ENCODE data around the gene SLC6A15.

SLC6A15 gene

DNA sequence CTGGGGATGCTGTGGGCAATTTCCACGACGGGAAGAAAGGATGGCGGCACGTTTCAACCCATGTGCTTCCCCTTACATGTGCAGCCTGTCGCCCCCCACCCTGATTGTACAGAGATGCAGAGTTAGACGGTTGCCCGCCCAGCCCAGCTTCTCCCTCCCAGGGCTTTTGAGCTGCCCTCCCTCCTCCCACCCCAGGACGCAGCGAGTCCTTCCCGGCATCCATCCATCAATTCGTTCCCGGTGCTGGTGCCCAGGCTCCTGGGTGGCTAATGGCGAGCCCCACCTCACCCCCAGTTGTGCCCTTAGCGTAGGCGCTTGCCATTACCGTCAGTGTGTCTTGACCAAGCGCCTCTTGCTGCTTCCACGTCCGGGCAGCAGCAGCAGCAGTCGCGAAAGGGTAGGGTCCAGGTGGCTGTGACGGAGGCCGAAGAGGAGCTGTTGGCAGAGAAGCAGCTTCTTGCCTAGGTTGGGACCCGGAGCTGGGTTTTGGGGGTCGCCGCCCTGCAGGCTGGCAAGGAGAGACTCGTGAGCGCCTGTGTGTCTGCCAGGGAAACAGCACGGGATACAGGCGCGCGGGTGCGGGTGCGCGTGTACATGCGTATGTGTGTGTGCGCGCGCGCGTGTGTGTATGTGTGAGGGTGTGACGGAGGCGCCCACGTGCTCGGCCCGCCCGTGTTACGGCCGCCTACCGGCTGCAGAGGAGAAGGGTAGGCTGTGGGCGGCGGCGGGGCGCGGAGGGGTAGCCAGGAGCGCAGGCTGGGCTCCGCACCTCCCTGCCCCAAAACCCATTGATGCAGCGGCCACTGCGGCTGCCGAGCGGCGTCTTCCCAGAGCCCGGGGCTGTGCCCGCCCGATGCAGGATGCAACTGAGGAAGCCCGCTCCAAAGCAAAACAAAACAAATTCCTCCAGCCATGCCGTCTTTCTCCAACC lies at the start of gene SLC6A15:
Gene SLC6A15, minus strand, starts transcription at position 602 of the 931 bp plus-strand sequence. CDS start 20,679 bp downstream, outside the sequence.
- Histone ChIP-seq H3K27me3 (ENCODE audit: control insufficient read depth, insufficient read depth, low read length) (peaks cover 35% of the 10 kb centered on the region), H3K4me1 (ENCODE audit: control insufficient read depth, insufficient read depth, low read length) (no peaks in the 10 kb centered on the region), H3K9me3 (ENCODE audit: control insufficient read depth, insufficient read depth, low read length) (no peaks in the 10 kb centered on the region), H3K36me3 (ENCODE audit: control insufficient read depth, insufficient read depth, low read length) (no peaks in the 10 kb centered on the region), H3K4me3 (ENCODE audit: low read depth, low read length) (peak within 1 kb of the TSS; percentile 90), H3K9ac (ENCODE audit: low read depth, low read length) (peak within 1 kb of the TSS; percentile 61)

DNA sequence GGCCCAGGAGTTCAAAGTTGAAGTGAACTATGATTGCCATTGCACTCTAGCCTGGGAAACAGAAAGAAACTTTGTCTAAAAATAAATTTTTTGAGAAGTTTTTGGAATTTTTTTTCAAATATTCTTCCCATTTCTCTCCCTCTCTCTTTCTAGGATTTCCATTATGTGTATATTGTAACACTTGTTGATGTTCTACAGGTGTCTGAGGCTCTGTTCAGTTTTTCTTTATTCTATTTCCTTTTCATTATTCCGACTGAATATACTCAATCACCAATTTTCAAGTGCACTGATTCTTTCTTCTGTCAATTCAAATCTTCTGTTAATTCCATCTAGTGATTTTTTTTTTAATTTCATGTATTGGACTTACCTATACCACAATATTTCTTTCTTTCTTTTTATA lies 48.3 kb upstream of the SLC6A15 start:
- no peaks in the 10 kb centered on the region for H3K36me3 ChIP-seq (ENCODE audit: control insufficient read depth, insufficient read depth, low read length)
- H3K4me3 ChIP-seq (ENCODE audit: low read depth, low read length): no peak overlapping the region
- H3K9me3 ChIP-seq (ENCODE audit: control insufficient read depth, insufficient read depth, low read length): no peaks in the 10 kb centered on the region
- no peak overlapping the region for H3K9ac ChIP-seq (ENCODE audit: low read depth, low read length)
- H3K4me1 ChIP-seq (ENCODE audit: control insufficient read depth, insufficient read depth, low read length): no peaks in the 10 kb centered on the region
- H3K27me3 ChIP-seq (ENCODE audit: control insufficient read depth, insufficient read depth, low read length): no peaks in the 10 kb centered on the region

DNA sequence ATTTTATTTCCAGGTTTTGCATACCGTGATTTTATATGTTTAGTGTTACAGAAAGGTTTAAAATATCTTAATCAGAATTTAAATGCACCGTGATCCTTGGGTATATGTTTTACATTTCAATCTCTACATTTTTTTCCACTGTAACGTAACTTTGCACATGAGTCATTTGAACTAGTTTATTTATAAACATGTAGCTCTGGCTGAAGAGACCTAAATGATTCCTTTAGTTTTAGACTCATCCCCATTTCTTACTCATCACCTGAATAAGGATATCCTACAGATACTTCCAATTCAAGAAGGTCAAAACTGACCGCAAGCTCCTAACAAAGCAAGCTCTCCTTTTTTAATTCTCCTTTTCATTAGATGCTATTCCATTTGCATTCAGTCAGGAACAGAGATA lies 42.7 kb upstream of the SLC6A15 start:
- Histone ChIP-seq H3K4me1 (ENCODE audit: control insufficient read depth, insufficient read depth, low read length) (no peaks in the 10 kb centered on the region), H3K4me3 (ENCODE audit: low read depth, low read length) (no peak overlapping the region), H3K36me3 (ENCODE audit: control insufficient read depth, insufficient read depth, low read length) (no peaks in the 10 kb centered on the region), H3K27me3 (ENCODE audit: control insufficient read depth, insufficient read depth, low read length) (no peaks in the 10 kb centered on the region), H3K9ac (ENCODE audit: low read depth, low read length) (no peak overlapping the region), H3K9me3 (ENCODE audit: control insufficient read depth, insufficient read depth, low read length) (no peaks in the 10 kb centered on the region)

DNA sequence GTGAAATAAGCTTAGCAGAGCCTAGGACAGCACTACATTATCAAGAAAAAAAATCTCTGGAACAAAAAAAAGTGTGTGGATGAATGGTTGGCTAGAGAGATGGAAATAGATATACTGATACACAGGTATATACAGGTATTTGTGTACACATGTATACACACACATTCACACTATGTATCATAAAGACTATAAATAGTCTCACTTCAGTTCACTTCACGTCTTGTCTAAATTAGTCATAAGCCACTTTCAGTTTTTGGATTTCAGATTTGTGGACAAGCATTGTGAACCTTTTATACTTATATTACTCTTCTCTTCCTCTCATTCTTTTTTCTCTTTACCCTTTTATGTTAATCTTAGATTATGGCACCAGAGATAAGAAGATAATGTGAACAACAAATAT lies 41.8 kb upstream of the SLC6A15 start:
- Histone ChIP-seq H3K9ac (ENCODE audit: low read depth, low read length) (no peak overlapping the region), H3K4me3 (ENCODE audit: low read depth, low read length) (no peak overlapping the region), H3K36me3 (ENCODE audit: control insufficient read depth, insufficient read depth, low read length) (no peaks in the 10 kb centered on the region), H3K4me1 (ENCODE audit: control insufficient read depth, insufficient read depth, low read length) (no peaks in the 10 kb centered on the region), H3K9me3 (ENCODE audit: control insufficient read depth, insufficient read depth, low read length) (no peaks in the 10 kb centered on the region), H3K27me3 (ENCODE audit: control insufficient read depth, insufficient read depth, low read length) (no peaks in the 10 kb centered on the region)

DNA sequence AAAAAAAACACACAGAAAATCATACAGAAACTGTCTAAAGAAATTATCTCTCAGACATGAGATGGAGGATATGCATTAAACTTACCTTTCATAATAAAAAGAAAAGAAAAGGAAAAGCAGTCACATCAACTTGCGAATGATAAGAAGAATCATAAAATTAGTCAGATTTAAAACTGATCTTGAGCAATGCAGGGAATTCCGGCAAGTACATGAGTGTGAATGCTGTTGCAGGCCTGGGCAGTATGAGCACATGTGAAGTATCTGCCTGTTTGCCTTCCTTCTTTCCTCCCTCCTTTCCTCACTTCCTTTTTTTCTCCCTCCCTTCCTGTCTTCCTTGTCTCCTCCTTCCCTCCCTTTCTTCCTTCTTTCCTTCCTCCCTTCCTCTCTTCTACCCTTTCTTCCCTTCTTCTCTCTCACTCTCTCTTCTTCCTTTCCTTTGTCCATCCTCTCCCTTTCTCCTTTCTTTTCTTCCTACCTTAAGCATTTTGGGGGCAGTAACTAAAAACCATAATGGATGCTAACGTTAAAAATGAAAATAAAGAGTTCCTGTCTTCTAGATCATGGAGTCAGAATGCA lies 38.5 kb upstream of the SLC6A15 start:
- Histone ChIP-seq H3K9me3 (ENCODE audit: control insufficient read depth, insufficient read depth, low read length) (no peaks in the 10 kb centered on the region), H3K4me3 (ENCODE audit: low read depth, low read length) (no peak overlapping the region), H3K9ac (ENCODE audit: low read depth, low read length) (no peak overlapping the region)

DNA sequence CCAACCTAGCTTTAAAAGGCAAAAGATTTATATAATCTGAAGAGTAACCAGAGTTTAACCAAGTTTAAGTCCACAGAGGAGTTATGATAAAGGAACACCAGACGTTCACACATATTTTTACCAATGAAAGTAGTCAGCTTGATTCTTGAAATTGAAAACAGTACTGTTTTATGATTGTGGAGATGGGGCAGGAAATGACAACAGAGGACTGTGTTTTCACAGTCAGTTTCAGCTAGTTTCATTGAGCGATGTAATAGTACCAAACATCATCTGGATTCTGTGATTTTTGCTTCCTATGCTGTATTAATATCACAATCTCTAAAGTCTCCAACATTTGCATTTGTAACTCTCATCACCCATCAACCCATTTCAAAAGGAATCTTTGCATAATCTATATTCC lies 34.2 kb upstream of the SLC6A15 start:
- no peaks in the 10 kb centered on the region for H3K4me1 ChIP-seq (ENCODE audit: control insufficient read depth, insufficient read depth, low read length)
- H3K27me3 ChIP-seq (ENCODE audit: control insufficient read depth, insufficient read depth, low read length): no peaks in the 10 kb centered on the region
- no peaks in the 10 kb centered on the region for H3K36me3 ChIP-seq (ENCODE audit: control insufficient read depth, insufficient read depth, low read length)
- no peaks in the 10 kb centered on the region for H3K9me3 ChIP-seq (ENCODE audit: control insufficient read depth, insufficient read depth, low read length)
- H3K4me3 ChIP-seq (ENCODE audit: low read depth, low read length): no peak overlapping the region
- H3K9ac ChIP-seq (ENCODE audit: low read depth, low read length): no peak overlapping the region

More for the DNA sequence above, 38.5 kb upstream of the SLC6A15 start:
- Histone ChIP-seq H3K36me3 (ENCODE audit: control insufficient read depth, insufficient read depth, low read length) (no peaks in the 10 kb centered on the region), H3K4me1 (ENCODE audit: control insufficient read depth, insufficient read depth, low read length) (no peaks in the 10 kb centered on the region), H3K27me3 (ENCODE audit: control insufficient read depth, insufficient read depth, low read length) (no peaks in the 10 kb centered on the region)

DNA sequence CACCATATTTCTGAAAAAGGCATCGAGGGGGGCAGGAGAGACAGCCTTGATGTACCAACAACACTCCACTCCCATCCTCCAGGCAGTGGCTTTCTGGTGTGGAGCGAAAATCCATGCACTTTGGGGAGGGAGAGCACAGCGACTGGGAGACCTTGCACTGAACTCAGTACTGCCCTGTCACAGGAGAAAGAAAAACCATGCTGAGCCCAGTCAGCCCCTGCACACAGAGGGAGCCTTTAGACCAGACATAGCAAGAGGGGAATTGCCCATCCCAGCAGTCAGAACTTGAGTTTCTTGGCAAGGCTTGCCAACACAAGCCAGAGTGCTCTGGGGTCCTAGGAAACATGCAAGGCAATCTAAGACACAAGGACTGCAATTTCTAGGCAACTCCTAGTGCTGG lies 24.8 kb upstream of the SLC6A15 start:
- Histone ChIP-seq H3K4me1 (ENCODE audit: control insufficient read depth, insufficient read depth, low read length) (no peaks in the 10 kb centered on the region), H3K9ac (ENCODE audit: low read depth, low read length) (no peak overlapping the region), H3K9me3 (ENCODE audit: control insufficient read depth, insufficient read depth, low read length) (no peaks in the 10 kb centered on the region), H3K27me3 (ENCODE audit: control insufficient read depth, insufficient read depth, low read length) (no peaks in the 10 kb centered on the region), H3K36me3 (ENCODE audit: control insufficient read depth, insufficient read depth, low read length) (no peaks in the 10 kb centered on the region), H3K4me3 (ENCODE audit: low read depth, low read length) (no peak overlapping the region)

DNA sequence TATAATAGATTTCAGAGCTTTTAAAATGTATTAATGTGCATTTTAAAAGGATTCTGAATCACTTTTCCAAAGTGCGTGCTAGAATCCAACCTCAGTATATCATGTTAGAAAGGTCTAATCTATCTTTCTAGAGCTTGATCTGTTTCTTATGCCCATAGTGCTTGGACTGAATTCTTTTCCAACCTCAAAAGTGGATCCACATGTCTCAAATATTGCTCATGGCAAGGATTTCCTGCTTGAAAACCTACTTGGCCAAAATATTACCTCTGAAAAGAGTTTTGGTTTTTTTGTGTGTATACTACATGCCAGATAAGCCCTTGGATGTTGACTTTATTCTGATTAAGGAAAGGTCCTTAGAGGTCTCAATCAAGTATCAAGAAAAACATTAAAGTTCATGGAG lies 16.9 kb upstream of the SLC6A15 start:
- H3K4me1 ChIP-seq (ENCODE audit: control insufficient read depth, insufficient read depth, low read length): no peaks in the 10 kb centered on the region
- H3K4me3 ChIP-seq (ENCODE audit: low read depth, low read length): no peak overlapping the region
- no peaks in the 10 kb centered on the region for H3K36me3 ChIP-seq (ENCODE audit: control insufficient read depth, insufficient read depth, low read length)
- no peaks in the 10 kb centered on the region for H3K9me3 ChIP-seq (ENCODE audit: control insufficient read depth, insufficient read depth, low read length)
- no peak overlapping the region for H3K9ac ChIP-seq (ENCODE audit: low read depth, low read length)
- no peaks in the 10 kb centered on the region for H3K27me3 ChIP-seq (ENCODE audit: control insufficient read depth, insufficient read depth, low read length)

DNA sequence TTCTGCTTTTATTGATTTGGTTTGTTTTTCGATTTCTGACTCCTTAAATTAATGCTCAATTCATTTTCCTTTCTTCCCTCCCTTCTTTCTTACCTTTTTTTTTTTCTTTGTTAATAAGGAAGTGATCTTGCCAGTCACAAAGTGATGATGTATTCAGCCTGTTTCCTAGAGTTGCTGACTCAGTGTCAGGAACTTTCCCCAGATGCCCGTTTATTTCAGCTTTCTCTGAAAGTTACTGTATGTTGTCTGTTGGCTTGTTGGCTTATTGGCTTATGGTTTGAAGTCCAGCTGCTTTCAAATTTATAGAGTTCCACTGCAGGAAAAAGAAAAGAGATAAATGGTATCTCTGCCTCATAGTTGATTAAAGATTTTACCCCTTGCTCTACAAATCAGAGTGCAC lies 12.4 kb upstream of the SLC6A15 start:
- Histone ChIP-seq H3K9me3 (ENCODE audit: control insufficient read depth, insufficient read depth, low read length) (no peaks in the 10 kb centered on the region), H3K36me3 (ENCODE audit: control insufficient read depth, insufficient read depth, low read length) (no peaks in the 10 kb centered on the region), H3K27me3 (ENCODE audit: control insufficient read depth, insufficient read depth, low read length) (no peaks in the 10 kb centered on the region), H3K4me1 (ENCODE audit: control insufficient read depth, insufficient read depth, low read length) (no peaks in the 10 kb centered on the region), H3K9ac (ENCODE audit: low read depth, low read length) (no peak overlapping the region), H3K4me3 (ENCODE audit: low read depth, low read length) (no peak overlapping the region)

DNA sequence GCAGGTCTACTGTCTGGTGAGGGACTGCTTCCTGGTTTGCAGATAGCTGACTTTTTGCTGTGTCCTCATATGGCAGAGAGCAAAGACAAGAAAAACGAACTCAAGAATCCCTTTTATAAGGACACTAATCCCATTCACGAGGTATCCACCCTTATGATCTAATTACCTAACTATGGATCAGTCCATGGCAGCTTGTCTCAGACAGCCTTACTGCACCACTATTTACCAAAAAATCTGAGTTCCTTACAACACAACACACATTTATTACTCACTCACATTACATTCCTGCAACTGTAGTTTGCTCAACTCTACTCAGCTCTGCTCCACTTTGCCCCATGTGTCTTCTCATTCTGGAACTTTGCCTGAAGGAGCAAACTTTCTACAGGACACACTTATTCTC lies 10.1 kb upstream of the SLC6A15 start:
- no peaks in the 10 kb centered on the region for H3K9me3 ChIP-seq (ENCODE audit: control insufficient read depth, insufficient read depth, low read length)
- H3K27me3 ChIP-seq (ENCODE audit: control insufficient read depth, insufficient read depth, low read length): no peaks in the 10 kb centered on the region
- no peaks in the 10 kb centered on the region for H3K36me3 ChIP-seq (ENCODE audit: control insufficient read depth, insufficient read depth, low read length)
- no peak overlapping the region for H3K4me3 ChIP-seq (ENCODE audit: low read depth, low read length)
- no peak overlapping the region for H3K9ac ChIP-seq (ENCODE audit: low read depth, low read length)
- H3K4me1 ChIP-seq (ENCODE audit: control insufficient read depth, insufficient read depth, low read length): no peaks in the 10 kb centered on the region

DNA sequence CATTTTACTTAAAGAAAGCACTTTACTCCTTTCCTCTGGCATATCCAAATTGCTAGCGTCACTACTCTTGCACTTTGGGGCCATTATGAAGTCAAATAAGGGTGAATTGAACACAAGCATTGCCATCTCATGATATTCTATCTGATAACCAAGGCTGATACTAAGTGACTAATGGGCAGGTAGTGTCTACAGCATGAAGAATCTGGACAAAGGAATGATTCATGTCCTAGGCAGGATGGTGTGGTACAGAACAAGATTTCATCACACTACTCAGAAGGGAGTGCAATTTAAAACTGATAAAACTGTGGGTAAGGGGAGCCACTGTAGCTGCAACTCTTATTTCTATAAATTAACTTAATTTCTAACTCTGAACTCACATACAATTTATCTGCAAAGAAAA lies 7.7 kb upstream of the SLC6A15 start:
- no peaks in the 10 kb centered on the region for H3K4me1 ChIP-seq (ENCODE audit: control insufficient read depth, insufficient read depth, low read length)
- no peaks in the 10 kb centered on the region for H3K9me3 ChIP-seq (ENCODE audit: control insufficient read depth, insufficient read depth, low read length)
- H3K36me3 ChIP-seq (ENCODE audit: control insufficient read depth, insufficient read depth, low read length): no peaks in the 10 kb centered on the region
- H3K9ac ChIP-seq (ENCODE audit: low read depth, low read length): no peak overlapping the region
- no peak overlapping the region for H3K4me3 ChIP-seq (ENCODE audit: low read depth, low read length)
- H3K27me3 ChIP-seq (ENCODE audit: control insufficient read depth, insufficient read depth, low read length): no peaks in the 10 kb centered on the region

DNA sequence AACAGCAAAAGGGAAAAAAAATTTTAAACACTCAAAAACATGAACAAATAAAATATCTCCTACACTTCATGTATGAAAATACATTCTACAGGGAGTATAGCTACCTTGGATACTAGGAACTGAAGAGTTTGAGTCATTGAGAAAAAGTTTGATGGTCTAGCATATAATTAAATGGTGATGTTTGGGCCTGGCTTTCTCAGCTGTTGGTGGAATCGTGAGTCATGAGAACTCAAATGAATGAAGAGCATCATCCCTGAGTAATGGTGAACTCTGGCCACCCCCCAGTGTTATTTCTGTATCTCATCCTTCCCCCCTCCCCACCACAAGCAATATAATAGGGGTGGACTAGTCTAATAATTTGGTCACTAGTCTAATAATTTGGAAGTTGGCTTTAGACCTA lies 6.7 kb upstream of the SLC6A15 start:
- H3K9ac ChIP-seq (ENCODE audit: low read depth, low read length): no peak overlapping the region
- no peaks in the 10 kb centered on the region for H3K36me3 ChIP-seq (ENCODE audit: control insufficient read depth, insufficient read depth, low read length)
- H3K9me3 ChIP-seq (ENCODE audit: control insufficient read depth, insufficient read depth, low read length): no peaks in the 10 kb centered on the region
- peaks cover 7% of the 10 kb centered on the region for H3K27me3 ChIP-seq (ENCODE audit: control insufficient read depth, insufficient read depth, low read length)
- no peaks in the 10 kb centered on the region for H3K4me1 ChIP-seq (ENCODE audit: control insufficient read depth, insufficient read depth, low read length)
- H3K4me3 ChIP-seq (ENCODE audit: low read depth, low read length): no peak overlapping the region

Measured in iPS-15b (cell line).